NCI-H1694 (cell line): ENCODE data around the gene PI4KA.
"Not testable (repeated sequence)": the region's sequence is repeated elsewhere in the genome, so short reads cannot be mapped to it uniquely, and the experiment has no call there.

Source experiments
- DNase-seq: peaks from one replicate; lab custom pipeline; 2025; lab: John Stamatoyannopoulos, UW

PI4KA gene

DNA sequence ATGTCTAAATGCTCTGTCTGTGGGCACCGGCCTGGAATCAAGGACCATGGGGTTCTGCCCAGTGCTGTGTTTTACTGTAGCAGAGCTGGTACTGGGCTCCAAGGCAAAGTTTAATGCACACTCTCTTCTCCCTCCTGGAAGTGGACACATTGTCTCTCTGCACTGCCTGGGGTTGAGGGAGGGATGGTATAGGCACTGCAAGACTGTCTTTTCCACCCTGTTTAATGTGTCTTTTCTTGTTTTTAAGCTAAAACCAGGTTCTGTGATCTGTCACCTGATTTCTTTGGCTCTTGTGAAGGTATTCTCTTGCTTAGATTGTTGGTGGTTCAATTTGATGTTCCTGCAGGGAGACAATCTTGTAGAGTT lies 194.0 kb downstream of the PI4KA start:
- no peak for DNase-seq

- DNase-seq = no peak
Measured at GRCh38 chr22:20663941-20664593, 194.5 kb downstream of the PI4KA start.

DNA sequence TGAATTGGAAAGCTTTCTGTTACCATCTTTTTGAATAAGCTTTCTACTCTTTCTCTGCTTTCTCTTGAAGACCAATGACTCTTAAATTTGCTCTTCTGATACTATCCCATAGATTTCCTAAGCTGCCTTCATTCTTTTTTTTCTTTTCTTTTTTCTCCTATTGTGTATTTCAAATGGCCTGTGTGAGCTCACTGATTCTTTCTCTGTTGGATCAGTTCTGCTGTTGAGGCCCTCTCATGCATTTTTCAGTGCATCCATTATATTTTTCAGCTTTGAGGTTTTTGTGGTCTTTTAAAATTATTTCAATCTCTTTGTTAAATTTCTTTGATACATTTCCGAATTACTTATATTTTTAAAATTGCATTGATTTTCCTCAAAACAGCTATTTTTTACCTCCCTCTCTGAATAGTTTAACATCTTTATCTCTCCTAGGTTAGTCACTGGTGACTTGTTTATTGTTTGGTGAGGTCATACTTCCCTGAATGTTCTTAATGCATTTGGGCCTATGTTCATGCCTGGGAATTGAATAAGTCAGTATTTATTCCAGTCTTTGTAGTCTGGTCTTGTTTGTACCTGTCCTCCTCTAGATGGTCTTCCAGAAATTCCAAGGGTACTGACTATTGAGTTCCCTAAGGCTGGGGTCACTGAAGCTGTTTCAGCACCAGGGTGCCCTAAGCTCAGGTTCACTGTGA lies 195.3 kb downstream of the PI4KA start:
- DNase-seq = no peak

GRCh38 chr22:20662524-20663036 lies 196.0 kb downstream of the PI4KA start:
- not testable (repeated sequence) for DNase-seq

- DNase-seq = no peak
Measured at GRCh38 chr22:20661473-20661872, 197.1 kb downstream of the PI4KA start.

DNA sequence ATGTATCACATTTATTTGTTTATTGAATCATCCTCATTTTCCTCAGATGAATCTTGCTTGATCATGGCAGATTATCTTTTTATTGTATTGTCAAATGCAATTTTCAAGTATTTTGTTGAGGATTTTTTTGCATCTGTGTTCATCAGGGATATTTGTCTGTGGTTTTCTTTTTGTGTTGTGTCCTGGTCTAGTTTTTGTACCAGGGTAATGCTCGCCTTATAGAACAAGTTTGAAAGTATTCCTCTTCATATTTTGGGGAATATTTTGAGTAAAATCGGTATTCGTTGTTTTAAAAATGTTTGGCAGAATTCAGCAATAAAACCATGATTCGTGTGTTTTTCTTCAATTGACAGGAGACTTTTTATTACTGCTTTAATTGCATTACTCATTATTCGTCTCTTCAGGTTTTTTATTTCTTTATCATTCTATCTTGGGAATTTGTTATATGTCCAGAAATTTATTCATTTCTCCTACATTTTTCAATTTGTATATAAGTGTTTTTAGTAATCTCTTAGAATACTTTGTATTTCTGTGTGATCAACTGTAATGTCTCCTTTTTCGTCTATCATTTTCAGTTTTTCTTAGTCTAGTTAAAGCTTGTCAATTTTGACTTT lies 198.1 kb downstream of the PI4KA start:
- no peak for DNase-seq

- DNase-seq = no peak
Measured at GRCh38 chr22:20659920-20660319, 198.7 kb downstream of the PI4KA start.

DNA sequence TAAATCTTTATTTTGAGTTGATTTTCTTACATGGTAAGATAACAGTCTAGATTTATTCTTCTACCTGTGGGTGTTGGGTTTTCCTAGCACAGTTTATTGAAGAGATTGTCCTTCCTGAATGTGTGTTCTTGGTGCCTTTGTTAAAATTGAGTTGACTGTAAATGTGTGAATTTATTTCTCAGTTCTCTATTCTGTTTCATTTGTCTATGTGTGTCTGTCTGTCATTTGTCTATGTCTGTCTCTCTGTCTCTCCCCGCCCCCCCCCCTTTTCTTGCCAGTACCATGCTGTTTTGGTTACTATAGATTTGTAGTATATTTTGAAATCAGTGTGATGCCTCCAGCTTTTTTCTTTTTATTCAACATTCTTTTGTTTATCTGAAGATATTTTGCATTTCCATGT lies 199.4 kb downstream of the PI4KA start:
- DNase-seq = no peak

GRCh38 chr22:20658433-20659222 lies 200.0 kb downstream of the PI4KA start:
- DNase-seq = no peak

- DNase-seq = no peak
Measured at GRCh38 chr22:20657963-20658362, 200.6 kb downstream of the PI4KA start.
